ELF-1 (cell line): ENCODE results near the gene COL8A2.
"Not testable (repeated sequence)": the region's sequence is repeated elsewhere in the genome, so short reads cannot be mapped to it uniquely, and the experiment has no call there.

Source experiments
- DNase-seq: peaks from one replicate; pipeline ENCODE4 v3.0.0-alpha.2; 2016; ENCODE audit warnings: low read depth, low spot score

The COL8A2 gene

DNA sequence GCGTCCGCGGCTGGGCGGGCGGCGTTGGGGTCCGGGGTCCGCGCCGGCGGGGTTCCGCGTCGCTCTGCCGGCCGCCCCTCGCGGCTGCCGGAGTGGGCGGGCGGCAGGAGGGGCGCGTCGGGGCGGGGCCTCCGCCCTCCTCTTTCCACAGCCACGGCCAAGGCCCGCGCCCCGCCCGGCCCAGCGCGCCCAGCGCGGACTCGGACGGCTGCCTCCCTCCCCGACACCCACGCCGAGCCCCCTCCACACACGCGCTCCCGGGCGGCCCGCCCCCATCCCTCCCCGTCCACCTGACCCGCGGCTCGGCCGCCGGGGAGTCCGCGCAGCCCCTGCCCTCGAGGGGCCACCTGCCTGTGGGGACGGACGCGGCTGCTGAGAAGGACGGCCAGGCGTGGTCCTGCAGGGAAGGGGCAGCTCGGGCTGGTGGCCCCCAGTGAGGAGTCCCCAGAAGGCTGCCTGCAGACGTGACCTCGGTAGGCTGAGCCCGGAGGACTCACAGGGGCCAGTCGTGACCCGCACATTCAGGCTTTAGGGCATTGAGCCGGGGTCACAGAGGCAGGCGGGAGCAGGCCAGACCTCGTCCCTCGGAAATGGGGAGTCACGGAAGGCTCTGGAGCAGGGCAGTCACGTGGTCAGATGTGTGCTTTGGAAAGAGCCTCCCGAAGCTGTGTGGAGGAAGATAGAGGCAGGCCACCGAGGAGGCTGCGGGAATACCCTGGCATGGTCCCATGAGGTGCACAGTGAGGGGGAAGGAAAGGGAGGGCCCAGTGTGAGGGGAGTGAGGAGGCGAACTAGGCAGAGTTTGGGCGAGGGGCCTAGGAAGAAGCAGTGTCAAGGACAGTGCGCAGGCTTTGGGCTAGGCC lies at the start of gene COL8A2:
TSS of gene COL8A2 (minus strand) at position 94 of the 863 bp plus-strand sequence. CDS start 24,980 bp downstream, outside the sequence.
- no peak for DNase-seq

DNA sequence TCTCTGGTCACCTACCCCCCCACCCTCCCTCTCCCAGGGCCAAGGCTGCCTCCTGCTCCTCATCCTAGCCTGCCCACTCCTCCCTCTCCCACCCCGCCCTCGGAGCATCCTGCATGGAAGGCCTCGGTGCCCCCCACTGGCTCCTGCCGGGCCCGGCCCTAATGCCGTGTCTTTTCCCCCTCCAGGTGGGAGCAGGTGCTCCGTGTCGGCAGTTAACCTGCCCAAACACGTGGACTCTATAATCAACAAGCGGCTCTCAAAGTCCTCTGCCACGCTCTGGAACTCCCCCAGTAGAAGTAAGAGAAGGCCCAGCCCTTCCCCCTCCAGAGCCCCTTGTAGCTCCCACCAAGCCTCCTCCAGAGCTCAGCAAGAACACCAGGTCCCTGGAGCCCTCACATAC lies 49.7 kb upstream of the COL8A2 start:
- DNase-seq, result no peak

DNA sequence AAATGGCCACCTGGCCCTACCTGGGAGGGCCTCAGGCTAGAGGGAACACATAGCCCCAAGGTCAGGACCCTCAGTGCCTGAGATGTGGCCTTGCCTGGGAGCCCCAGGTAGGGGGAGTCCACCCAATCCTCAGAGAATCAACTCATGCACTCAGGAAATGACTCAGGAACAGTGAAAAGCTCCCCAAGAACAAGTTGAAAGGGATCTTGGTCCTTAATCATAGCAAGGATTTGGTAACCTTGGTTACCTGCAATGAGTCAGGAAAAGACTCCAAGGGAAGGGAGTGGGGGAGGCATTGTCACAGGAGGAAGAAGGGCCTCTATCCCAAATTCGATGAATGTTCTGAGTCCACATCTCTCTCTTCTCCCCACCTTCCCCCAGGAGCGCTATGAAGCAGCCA lies 48.0 kb upstream of the COL8A2 start:
- no peak for DNase-seq

DNA sequence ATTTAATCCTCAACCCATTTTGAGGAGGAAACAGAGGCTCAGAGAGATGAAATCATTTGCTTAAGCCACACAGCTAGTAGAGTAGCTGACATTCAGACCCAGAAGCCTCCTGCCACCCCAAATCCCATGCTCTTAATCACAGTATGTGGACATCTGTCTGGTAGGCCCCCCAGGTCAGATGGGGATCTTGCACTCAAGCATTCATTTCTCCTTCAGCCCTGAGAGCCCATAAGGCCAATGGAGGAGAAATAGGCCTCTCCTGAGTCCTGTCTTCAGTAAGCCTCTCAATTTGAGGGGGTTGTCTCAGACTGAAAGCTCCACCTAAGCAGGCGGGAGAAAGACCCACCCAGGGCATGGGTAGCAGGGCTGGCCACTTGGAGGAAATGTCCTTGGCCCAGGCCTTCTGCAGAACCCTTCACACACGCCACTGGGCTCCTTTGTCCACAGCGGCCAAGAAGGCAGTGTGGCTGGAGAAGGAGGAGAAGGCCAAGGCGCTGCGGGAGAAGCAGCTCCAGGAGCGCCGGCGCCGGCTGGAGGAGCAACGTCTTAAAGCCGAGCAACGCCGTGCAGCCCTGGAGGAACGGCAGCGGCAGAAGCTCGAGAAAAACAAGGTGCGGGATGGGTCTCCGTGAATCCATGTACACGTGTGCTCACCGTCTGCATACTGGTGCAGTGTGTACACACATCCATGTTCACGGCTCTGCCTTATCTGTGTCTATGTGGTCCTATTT lies 47.2 kb upstream of the COL8A2 start:
- DNase-seq, result no peak

DNA sequence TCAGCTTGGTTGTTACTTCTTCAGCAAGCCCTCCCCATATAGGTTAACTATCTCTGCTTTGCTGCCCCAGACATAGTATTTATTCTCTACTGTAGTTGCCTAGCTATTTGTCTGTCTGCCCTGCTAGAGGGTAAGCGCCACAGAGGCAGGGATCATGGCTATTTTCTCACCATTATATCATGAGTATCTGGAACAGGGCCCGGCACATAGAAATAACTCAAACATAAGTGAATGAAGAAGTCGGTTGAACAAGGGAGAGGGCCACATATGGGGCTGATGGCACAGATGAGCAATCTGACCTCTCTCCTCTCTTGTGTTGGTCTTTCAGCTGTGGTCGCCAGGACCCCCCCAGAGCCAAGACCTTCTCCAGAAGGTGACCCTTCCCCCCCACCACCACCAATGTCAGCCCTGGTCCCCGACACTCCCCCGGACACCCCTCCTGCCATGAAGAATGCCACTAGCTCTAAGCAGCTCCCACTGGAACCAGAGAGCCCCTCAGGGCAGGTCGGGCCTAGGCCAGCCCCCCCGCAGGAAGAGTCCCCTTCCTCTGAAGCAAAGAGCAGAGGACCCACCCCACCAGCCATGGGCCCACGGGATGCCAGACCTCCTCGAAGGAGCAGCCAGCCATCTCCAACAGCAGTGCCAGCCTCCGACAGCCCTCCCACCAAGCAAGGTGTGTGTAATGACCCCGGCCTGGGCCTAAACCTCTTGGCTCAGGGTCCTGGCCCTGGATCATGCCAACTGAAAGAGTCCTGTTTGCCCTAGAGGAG lies 45.8 kb upstream of the COL8A2 start:
- no peak for DNase-seq

DNA sequence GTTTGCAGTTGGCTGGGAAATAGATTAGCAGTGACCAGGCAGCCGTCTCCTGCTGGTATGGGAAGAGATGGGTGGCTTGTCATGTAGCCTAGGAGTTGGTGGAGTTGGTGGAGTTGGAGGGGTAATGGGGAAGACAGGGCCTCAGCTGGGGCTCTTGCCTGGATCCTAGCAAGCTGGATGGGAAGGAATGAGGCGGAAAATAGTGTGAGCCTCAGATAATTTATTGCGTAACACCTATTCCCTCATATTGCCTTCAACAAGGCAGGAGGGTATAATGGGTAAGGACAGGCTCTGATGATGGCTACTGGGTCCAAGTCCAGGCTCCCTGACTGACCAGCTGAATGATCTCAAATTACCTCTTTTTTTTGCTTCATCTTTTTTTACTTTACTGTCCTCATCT lies 43.5 kb upstream of the COL8A2 start:
- no peak for DNase-seq

DNA sequence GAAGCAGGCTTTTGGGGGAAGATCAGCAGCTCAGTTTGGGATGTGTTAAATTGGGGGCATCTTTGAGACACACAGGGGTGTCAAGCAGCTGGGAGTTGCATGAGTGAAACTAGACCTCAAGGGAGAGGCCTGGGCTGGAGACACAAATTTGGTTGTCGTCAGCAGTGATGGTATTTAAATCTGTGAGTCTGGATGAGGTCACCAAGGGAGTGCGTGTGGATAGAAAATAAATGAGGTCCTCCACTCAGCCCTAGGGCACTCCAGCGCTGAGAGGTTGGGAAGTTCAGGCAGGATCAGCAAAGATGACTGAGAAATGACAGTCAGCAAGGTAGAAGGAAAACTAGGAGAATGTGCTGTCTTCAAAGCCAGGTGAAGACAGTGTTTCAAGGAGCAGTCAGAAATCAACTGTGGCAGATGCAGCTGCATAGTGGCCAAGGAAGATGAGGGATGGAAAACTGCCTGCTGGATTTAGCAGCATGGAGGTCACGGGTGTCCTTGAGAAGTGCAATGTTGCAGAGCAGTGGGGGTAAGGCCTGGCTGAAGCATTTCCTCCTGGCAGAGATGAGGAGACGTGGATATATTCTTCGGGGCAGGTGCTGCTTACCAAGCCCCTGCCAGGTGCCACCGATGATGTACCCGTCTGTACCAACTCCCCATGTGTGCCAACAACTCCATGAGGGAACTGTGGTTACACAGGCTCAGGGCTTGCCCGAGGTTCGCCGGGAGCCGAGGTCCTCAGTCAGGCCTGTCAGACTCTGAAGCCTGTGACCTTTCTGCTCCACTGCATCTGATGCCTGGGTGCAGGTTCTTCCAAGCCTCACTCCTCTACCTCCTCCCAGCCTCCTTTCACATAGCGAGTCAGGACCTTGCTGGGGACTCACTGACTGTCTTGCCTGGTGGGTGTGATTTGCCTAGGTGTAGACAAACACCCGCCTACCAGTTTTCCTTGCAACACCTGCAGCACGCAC lies 42.2 kb upstream of the COL8A2 start:
- DNase-seq, result no peak

DNA sequence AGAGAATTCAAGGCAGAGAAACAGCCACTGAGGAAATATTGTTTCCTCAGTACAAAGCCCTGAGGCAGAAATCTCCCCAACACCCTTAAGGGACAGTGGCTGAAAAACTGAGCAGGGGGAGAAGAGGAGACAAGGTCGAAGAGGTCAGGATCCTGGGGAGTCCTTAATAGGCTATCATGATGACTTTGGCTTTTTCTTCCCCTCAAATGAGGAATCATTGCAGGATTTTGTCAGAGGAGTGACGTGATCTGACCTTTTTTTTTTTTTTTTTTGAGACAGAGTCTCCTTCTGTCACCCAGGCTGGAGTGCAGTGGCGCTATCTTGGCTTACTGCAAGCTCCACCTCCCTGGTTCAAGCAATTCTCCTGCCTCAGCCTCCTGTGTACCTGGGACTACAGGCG lies 41.1 kb upstream of the COL8A2 start:
- DNase-seq, result no peak

DNA sequence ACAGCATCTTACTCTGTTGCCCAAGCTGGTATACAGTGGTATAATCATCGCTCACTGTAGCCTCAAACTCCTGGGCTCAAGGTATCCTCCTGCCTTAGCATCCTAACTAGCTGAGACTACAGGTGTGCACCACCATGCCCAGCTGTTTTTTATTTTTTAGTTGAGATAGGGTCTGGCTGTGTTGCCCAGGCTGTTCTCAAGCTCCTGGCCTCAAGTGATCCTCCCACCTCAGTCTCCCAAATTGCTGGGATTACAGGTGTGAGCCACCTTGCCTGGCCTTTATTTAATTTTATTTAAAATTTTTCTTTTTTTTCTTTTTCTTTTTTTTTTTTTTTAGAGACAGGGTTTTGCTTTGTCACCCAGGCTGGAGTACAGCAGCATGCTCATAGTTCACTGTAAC lies 40.1 kb upstream of the COL8A2 start:
- DNase-seq, result no peak

DNA sequence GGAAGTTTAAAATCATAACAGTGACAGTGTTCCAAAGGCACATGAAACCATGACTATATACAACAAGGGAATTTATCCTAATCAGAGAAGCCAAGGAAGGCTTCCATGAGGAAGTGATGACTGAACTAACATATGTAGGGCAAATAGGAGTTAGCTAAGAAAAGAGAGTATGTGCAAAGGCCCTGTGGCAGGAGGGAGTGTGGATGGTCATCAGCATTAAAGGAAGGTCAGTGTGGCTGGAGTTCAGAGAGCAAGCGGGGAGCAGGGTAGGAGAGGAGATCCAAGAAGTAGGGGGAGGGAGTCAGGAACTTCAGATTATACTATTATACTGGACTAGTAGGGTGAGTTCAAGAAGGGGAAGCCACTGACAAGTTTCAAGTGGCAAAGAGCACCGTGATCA lies 39.3 kb upstream of the COL8A2 start:
- DNase-seq, result no peak

DNA sequence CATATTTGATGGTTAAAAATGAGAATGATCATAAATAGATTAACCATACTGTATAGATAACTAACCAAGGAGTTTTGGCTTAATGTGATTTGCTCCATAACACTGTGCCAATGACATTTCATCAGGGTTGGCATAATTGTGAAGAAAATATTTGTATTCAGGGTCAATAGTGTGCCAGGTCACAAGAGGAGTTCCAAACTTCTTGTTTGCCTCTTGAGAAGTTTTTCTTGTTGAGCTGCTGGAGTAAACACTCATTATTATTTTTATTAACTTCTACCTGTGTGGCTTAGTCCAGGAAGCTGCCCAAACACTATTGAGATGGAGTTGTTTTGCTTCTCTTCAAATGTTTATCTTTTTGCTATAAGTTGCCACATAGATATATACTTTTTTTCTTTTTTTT lies 38.4 kb upstream of the COL8A2 start:
- no peak for DNase-seq

DNA sequence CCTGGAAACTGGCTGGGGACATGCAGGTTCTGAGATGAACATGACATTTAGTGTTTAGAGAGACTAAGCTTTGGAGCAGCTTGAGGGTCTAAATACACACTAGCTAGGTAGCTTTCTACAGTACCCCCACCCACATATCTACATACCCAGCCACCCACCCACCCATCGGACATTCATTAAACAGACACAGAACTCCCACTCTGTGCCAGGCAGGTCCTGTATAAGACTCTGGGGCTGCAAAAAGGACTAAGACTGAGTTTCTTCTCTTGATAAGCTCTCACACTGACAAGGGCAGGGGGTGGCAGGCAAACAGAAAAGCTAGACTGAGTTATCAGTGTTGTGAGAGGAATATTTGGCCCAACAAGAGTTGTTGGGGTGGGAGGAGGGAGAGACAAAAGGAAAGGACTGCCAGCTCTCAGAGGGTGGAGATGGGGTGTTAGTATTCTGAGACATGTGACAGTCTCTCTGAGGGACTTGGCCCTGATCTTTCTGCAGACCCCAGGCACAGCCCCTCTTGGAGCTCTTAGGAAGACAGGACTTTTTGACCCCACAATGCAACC lies 37.7 kb upstream of the COL8A2 start:
- DNase-seq, result no peak

DNA sequence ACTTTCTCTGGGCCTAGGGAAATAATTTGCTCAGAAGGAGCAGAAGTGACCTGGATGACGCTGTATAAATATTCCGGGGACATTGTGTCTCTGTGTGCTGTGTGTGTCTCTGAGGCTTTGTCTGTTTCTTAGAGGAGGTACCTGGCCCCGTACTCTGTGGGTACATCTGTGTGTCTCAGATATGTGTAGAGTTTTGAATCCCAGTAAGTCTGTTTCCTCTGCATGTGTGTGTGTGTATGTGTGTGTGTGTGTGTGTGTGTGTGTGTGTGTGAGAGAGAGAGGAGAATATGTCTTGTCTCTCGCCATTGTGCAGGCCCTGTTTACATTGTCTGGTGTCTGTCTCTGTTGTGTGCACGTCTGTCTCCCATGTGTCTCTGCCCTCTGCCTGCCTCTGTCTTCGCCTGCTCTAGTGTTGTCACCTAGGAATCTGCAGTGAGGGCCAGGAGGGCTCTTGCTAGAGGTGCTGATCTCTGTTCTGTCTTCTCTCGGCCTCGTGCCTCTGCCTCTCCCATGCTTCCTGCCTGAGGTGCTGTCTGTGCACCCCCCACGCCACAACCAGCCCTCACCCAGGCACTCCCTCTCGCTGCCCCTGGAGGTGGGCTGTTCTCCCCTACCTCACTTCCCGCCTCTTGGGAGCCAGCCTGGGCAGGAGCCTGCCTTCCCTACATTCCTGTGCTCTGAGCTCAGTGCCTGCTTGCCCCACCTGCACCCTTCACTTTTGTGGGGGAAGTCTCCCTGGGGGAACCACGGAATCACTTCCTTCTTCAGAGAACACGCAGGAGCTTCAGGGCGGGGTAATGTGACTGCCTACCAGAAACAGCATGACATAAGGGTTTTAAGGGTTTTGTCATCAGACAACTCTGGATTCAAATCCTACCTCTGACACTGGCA lies 36.9 kb upstream of the COL8A2 start:
- DNase-seq, result peak; percentile 30

DNA sequence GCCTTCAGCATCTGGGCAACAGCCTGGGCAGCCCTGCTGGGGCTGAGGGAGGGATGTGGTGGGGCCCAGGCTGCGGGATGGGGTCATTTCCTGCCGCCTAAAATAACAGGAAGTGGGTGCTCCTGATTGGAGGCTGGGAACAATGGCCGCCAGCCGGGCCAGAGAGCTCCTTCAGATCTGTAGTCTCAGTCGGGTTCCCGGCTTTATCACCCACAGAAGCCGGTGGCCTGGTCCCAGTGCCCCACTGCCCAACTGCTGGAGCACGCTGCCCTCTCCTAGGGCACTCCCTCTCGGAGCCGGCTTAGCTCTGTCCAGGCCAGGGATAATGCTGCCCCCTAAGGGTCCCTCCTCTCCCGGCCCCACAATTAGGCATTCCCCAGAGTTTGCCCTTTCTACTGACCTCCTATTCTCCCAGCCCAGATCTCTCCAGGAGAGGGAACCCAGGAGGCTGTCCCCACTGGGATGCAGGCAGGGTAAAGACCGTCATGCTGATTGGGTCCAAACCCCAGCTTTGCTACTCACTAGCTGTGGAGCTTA lies 36.0 kb upstream of the COL8A2 start:
- DNase-seq, result peak; percentile 77

DNA sequence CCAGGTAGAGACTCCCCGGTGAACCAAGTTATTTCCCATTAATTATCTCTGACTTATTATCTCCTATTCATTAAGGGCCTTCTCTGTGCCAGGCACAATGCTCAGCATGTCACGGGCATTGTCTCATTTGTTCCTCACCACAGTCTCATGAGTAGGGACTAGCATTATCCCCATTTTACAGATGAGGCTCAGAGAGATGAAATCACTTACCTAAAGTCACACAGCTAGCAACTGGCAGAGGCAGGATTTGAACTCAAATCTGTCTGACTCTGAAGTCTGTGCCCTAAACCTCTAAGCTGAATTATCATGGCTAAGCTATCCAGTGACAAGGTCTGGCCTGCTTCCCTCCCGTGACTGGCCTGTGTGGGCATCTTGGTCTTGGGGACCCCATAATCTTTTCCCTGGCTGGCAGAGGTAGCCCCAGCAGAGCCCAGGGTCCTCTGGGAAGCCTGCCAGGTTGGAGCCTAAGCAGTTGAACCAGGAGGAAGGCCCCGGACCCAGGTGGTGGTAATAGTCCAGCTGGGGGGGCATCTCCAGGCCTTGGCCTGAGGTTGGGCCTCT lies 35.4 kb upstream of the COL8A2 start:
- no peak for DNase-seq

DNA sequence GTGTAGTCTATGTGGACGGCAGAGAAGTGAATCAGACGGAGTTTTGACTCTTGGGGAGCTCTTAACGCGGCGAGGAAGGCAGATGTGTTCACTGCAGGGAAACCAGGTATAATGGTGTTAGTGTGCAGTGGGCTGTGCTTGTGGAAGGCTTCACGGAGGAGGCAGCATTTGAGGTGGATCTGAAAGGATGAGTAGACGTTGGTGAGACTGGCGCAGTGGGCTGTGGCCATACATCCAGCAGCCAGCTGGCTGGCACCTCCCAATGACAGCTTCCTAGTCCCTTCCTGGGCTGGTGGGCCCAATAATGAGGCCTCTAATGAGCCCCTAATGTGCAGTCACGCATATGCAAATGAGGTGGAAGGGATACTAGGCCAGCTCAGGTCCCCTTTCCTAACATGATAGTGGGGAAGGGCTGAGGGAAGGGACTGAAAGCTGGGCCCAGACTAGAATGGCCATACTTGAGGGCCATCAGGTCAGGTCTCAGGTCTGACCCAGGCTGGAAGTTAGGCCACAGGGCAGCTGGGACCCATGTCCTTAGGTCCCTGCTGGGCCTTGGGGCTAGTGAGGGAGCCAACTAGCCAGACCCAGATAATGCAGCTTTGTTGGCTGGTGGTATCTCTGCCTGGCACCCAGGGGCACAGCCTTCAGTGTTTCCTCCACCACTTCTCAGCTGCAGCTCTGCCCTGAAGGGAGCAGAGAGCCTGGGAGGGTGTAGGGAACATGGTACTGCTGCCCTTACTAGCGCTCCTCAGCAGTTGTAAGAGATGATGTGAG lies 34.8 kb upstream of the COL8A2 start:
- no peak for DNase-seq

DNA sequence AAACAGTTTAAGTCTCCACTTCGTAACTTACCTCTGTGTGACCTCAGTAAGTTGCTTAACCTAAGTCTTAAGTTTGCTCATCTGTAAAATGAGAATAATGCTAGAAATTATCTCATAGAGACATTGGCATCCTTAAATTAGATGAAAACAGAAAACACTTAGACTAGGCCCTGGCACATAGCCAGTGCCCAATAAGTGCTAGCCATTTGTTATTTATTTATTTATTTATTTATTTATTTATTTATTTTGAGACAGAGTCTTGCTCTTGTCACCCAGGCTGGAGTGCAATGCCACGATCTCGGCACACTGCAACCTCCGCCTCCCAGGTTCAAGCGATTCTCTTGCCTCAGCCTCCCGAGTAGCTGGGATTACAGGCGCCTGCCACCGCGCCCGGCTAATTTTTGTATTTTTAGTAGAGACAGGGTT lies 33.8 kb upstream of the COL8A2 start:
- DNase-seq, result not testable (repeated sequence)
